GM12891 (cell line): ENCODE results near the gene MCAM.

ENCODE experiments used
- PAX5 ChIP-seq: IDR thresholded peaks from 2 replicates; pipeline ENCODE4 v1.6.1; 2011; ENCODE audit warnings: low read length, moderate library complexity, mild to moderate bottlenecking; ENCODE audit not compliant: insufficient read depth, severe bottlenecking
- POLR2A ChIP-seq: IDR thresholded peaks from 2 replicates; pipeline ENCODE4 v1.6.1; 2011; ENCODE audit warnings: low read depth, low read length, control low read depth

GRCh38 chr11:119299416-119299815, 17.5 kb downstream of the MCAM start:
- no peak for TF ChIP-seq POLR2A
- TF ChIP-seq PAX5, result no peak
